HG02763 (cell line): ENCODE data around the gene TENM4.
"Not testable (repeated sequence)": the region's sequence is repeated elsewhere in the genome, so short reads cannot be mapped to it uniquely, and the experiment has no call there.

Source experiments
- ATAC-seq: cut with Tn5 transposase; IDR thresholded peaks from one replicate; pipeline ENCODE4 v1.9.1; 2021; ENCODE audit warnings: mild to moderate bottlenecking, moderate library complexity; ENCODE audit not compliant: unreplicated experiment

The TENM4 gene

GRCh38 chr11:79226126-79226525, 214.7 kb downstream of the TENM4 start:
- ATAC-seq = no peak

- ATAC-seq = not testable (repeated sequence)
These were observed 218.7 kb downstream of the TENM4 start for GRCh38 chr11:79222163-79222562.

GRCh38 chr11:79221444-79222130, 219.2 kb downstream of the TENM4 start:
- no peak for ATAC-seq

- ATAC-seq = no peak
These were observed 220.7 kb downstream of the TENM4 start for GRCh38 chr11:79220171-79220570.

GRCh38 chr11:79219186-79220045, 221.4 kb downstream of the TENM4 start:
- ATAC-seq = no peak

GRCh38 chr11:79212741-79213190, 228.1 kb downstream of the TENM4 start:
- no peak for ATAC-seq

- ATAC-seq = no peak
These were observed 231.1 kb downstream of the TENM4 start for GRCh38 chr11:79209540-79210266.

- no peak for ATAC-seq
These were observed 232.7 kb downstream of the TENM4 start for GRCh38 chr11:79208126-79208525.

- ATAC-seq = no peak
These were observed 233.9 kb downstream of the TENM4 start for GRCh38 chr11:79206951-79207350.

GRCh38 chr11:79205786-79206185, 235.0 kb downstream of the TENM4 start:
- no peak for ATAC-seq

GRCh38 chr11:79201677-79202347, 239.0 kb downstream of the TENM4 start:
- ATAC-seq = no peak

- no peak for ATAC-seq
These were observed 240.3 kb downstream of the TENM4 start for GRCh38 chr11:79200398-79201070.

- no peak for ATAC-seq
These were observed 241.0 kb downstream of the TENM4 start for GRCh38 chr11:79199729-79200354.

GRCh38 chr11:79198898-79199250, 242.0 kb downstream of the TENM4 start:
- no peak for ATAC-seq

- no peak for ATAC-seq
These were observed 242.5 kb downstream of the TENM4 start for GRCh38 chr11:79198203-79198897.

- no peak for ATAC-seq
These were observed 243.9 kb downstream of the TENM4 start for GRCh38 chr11:79196950-79197349.

- no peak for ATAC-seq
These were observed 245.6 kb downstream of the TENM4 start for GRCh38 chr11:79195209-79195608.

GRCh38 chr11:79193663-79194310, 247.0 kb downstream of the TENM4 start:
- ATAC-seq = no peak

- ATAC-seq = no peak
These were observed 248.0 kb downstream of the TENM4 start for GRCh38 chr11:79192836-79193235.
